HEK293 (cell line): ENCODE results near the gene CHST9.

ENCODE experiments used
- CTCF ChIA-PET: fragments of 350-600 bp; formaldehyde crosslinking; extraction: SDS; loops from one replicate; lab custom pipeline; 2021; ENCODE audit warnings: antibody characterized with exemption; lab: Yijun Ruan, JAX
- POLR2A ChIA-PET: fragments of 300-600 bp; formaldehyde crosslinking; extraction: SDS; loops from one replicate; lab custom pipeline; 2020; ENCODE audit warnings: antibody characterized with exemption, inconsistent platforms; lab: Yijun Ruan, JAX
- H3K27ac ChIP-seq: fragments of 200-500 bp; sonication (Bioruptor generic); 2 replicates; pipeline ENCODE4 v1.5.1; 2014; ENCODE audit warnings: low read depth, low read length, control low read depth, inconsistent platforms; ENCODE audit errors: extremely low read depth
- H3K36me3 ChIP-seq, 2 experiments: fragments of 200-500 bp in 1 of 2; sonication (Bioruptor generic) in 1 of 2; 1 replicate in 1 of 2; 2 replicates in 1 of 2; pipeline ENCODE4 v1.5.1; 2014 to 2017; ENCODE audit warnings: inconsistent platforms in 2 of 2, low read length in 2 of 2; ENCODE audit not compliant: control insufficient read depth in 2 of 2, insufficient read depth in 1 of 2
- H3K4me1 ChIP-seq: fragments of 200-500 bp; sonication (Bioruptor generic); 2 replicates; pipeline ENCODE4 v1.5.1; 2014; ENCODE audit warnings: mild to moderate bottlenecking, low read length, inconsistent platforms; ENCODE audit not compliant: control insufficient read depth, insufficient read depth
- H3K4me3 ChIP-seq: 2 replicates; pipeline ENCODE4 v1.5.1; 2011; ENCODE audit warnings: low read depth, mild to moderate bottlenecking, control low read depth, low read length, moderate library complexity
- H3K9me3 ChIP-seq: fragments of 200-500 bp; sonication (Bioruptor generic); 2 replicates; pipeline ENCODE4 v1.5.1; 2014; ENCODE audit warnings: low read depth, low read length, inconsistent platforms; ENCODE audit not compliant: control insufficient read depth, insufficient read depth
- OVOL3 ChIP-seq: fragments of 450-650 bp; formaldehyde crosslinking; IDR thresholded peaks from 2 replicates; pipeline ENCODE4 v1.5.1; 2016; ENCODE audit warnings: missing biosample characterization, missing genetic modification characterization
- REPIN1 ChIP-seq: fragments of 450-650 bp; formaldehyde crosslinking; IDR thresholded peaks from 2 replicates; pipeline ENCODE4 v1.5.1; 2017; ENCODE audit warnings: missing biosample characterization, missing genetic modification characterization, low read depth
- SP3 ChIP-seq: fragments of 450-650 bp; formaldehyde crosslinking; IDR thresholded peaks from 2 replicates; pipeline ENCODE4 v1.5.1; 2016; ENCODE audit warnings: missing biosample characterization, missing genetic modification characterization
- SP7 ChIP-seq: fragments of 450-650 bp; formaldehyde crosslinking; IDR thresholded peaks from 2 replicates; pipeline ENCODE4 v1.5.1; 2016; ENCODE audit warnings: missing biosample characterization, missing genetic modification characterization
- ZNF146 ChIP-seq: fragments of 450-650 bp; formaldehyde crosslinking; IDR thresholded peaks from 2 replicates; pipeline ENCODE4 v1.5.1; 2016; ENCODE audit warnings: missing biosample characterization, missing genetic modification characterization
- ZNF280C ChIP-seq: fragments of 450-650 bp; formaldehyde crosslinking; IDR thresholded peaks from 2 replicates; pipeline ENCODE4 v1.5.1; 2016; ENCODE audit warnings: missing biosample characterization, missing genetic modification characterization
- ZNF292 ChIP-seq: fragments of 450-650 bp; formaldehyde crosslinking; IDR thresholded peaks from 2 replicates; pipeline ENCODE4 v1.5.1; 2016; ENCODE audit warnings: low read depth, missing biosample characterization, missing genetic modification characterization, borderline replicate concordance
- ZNF510 ChIP-seq: fragments of 450-650 bp; formaldehyde crosslinking; IDR thresholded peaks from 2 replicates; pipeline ENCODE4 v1.5.1; 2018; ENCODE audit warnings: mild to moderate bottlenecking, missing genetic modification characterization, missing biosample characterization; ENCODE audit not compliant: insufficient replicate concordance
- ZNF529 ChIP-seq: fragments of 450-650 bp; formaldehyde crosslinking; IDR thresholded peaks from 2 replicates; pipeline ENCODE4 v1.5.1; 2017; ENCODE audit warnings: missing genetic modification characterization, missing biosample characterization; ENCODE audit not compliant: insufficient replicate concordance
- ZNF555 ChIP-seq: fragments of 450-650 bp; formaldehyde crosslinking; conservative IDR thresholded peaks from 2 replicates; pipeline ENCODE4 v1.5.1; 2017; ENCODE audit warnings: missing biosample characterization, mild to moderate bottlenecking, missing genetic modification characterization, inconsistent platforms
- ZSCAN23 ChIP-seq: fragments of 450-650 bp; formaldehyde crosslinking; IDR thresholded peaks from 2 replicates; pipeline ENCODE4 v1.5.1; 2016; ENCODE audit warnings: missing biosample characterization, missing genetic modification characterization

CHST9 gene

GRCh38 chr18:26862084-26862483 lies 323.0 kb downstream of the CHST9 start:
- Histone ChIP-seq H3K36me3 (no peaks in the 10 kb centered on the region), H3K9me3 (no peaks in the 10 kb centered on the region), H3K4me1 (no peaks in the 10 kb centered on the region), H3K27ac (no peak overlapping the region), H3K4me3 (no peak overlapping the region)
- ChIA-PET CTCF (no interaction called here), POLR2A (no interaction called here)
- TF ChIP-seq ZNF292 (no peak), REPIN1 (tag by site-specific recombination) (no peak), SP3 (tag by site-specific recombination) (no peak), ZSCAN23 (tag by site-specific recombination) (no peak), ZNF280C (tag by site-specific recombination) (no peak), ZNF146 (no peak), ZNF510 (tag by site-specific recombination) (no peak), OVOL3 (tag by site-specific recombination) (no peak), SP7 (tag by site-specific recombination) (no peak), ZNF555 (tag by site-specific recombination) (no peak), ZNF529 (tag by site-specific recombination) (no peak)
